HG03457 (cell line): Measurements from ENCODE around the gene KLHDC1.
A peak's percentile ranks its signal among the peaks of the same experiment; 100 is the strongest.
"Not testable (repeated sequence)": the region's sequence is repeated elsewhere in the genome, so short reads cannot be mapped to it uniquely, and the experiment has no call there.

Source experiments
- ATAC-seq: cut with Tn5 transposase; IDR thresholded peaks from one replicate; pipeline ENCODE4 v1.9.1; 2021; ENCODE audit warnings: moderate number of reproducible peaks; ENCODE audit not compliant: unreplicated experiment

Gene KLHDC1

DNA sequence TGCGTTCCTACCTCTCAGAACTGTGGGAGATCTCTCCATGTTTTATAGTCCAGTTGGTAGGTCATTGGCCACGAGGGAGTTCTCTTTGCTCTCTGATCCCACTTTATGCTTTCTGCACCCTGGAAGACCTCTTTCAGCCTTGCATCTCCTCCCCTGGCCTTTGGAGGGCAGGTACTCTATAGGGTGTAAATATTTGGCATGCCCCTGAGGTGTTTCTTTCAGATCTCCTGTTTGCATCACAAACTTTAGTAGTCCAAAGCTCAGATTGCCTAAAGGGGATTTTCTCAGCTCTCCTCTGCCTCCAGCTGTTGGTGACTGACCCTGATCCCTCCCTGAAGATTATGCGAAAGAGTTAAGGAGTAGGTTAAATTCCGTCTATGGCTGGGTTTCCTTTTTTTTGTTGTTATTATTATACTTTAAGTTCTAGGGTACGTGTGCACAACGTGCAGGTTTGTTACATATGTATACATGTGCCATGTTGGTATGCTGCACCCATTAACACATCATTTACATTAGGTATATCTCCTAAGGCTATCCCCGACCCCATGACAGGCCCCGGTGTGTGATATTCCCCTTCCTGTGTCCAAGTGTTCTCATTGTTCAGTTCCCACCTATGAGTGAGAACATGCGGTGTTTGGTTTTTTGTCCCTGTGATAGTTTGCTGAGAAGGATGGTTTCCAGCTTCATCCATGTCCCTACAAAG, 29.0 kb downstream of the KLHDC1 start:
- ATAC-seq: not testable (repeated sequence)

DNA sequence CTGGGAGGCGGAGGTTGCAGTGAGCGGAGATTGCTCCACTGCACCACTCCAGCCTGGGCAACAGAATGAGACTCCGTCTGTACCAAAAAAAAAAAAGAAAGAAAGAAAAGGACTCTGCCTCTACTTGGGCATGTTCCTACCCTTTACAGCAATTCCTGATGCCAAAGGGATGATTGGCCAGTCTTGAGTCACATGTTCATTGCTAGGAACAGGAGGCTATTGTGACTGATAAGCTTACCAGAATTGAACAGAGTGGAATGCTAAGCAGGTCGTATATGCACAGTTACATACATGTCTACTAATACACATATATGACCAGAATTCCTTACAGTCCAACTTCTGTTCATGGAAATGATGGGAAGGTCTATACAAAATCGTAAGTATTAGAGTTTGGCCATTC, 34.3 kb downstream of the KLHDC1 start:
- ATAC-seq: no peak

DNA sequence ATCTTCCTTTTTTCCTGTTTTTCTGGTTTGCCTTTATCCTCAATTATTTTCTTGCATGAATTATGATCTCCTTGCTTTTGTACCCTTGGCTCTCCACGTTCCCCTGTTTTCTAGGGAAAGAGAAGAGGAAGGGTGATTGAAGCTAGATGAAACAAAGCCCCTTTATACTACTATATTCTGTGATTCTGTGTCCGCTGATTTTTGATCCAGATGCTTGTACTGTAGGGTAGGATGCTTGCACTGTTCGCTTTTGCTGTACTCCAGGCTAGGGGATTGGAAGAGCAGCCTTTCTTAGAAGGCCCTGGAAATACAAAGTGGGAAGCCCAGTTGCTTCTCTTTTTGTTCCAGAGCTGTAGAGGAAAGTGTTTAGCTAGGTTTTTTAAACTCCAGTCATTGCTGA, 40.0 kb downstream of the KLHDC1 start:
- ATAC-seq: no peak

DNA sequence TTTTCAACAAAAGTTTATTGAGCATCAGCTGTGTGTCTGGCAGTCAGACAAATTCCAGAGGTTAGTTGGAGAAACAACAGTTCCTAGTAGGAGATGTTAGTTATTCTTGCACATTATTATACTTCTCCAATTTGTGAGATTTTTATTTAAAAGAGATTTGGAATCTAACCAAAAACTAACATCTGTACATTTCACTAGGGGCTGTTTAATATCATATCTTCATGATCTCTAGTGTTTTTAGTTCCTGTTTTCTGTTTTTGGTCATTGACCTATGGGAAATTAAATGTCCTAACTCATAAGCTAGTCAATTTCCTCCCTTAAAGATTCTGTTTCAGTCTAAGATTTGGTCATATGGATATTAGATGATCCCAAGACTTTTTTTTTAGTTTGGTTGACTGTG, 40.9 kb downstream of the KLHDC1 start:
- ATAC-seq: no peak

DNA sequence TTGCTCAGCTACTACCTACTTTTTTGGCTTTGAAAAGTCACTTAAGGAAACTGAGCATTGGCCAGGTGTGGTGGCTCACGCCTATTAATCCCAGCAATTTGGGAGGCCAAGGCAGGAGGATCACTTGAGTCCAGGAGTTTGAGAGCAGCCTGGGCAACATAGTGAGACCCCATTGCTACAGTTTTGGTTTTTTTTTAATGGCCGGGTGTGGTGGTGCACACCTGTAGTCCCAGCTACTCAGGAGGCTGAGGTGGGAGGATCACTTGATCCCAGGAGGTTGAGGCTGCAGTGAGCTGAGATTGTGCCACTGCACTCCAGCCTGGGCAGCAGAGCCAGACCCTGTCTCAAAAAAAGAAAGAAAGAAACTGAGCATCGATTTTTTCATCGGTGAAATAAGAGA, 42.7 kb downstream of the KLHDC1 start:
- ATAC-seq: not testable (repeated sequence)

DNA sequence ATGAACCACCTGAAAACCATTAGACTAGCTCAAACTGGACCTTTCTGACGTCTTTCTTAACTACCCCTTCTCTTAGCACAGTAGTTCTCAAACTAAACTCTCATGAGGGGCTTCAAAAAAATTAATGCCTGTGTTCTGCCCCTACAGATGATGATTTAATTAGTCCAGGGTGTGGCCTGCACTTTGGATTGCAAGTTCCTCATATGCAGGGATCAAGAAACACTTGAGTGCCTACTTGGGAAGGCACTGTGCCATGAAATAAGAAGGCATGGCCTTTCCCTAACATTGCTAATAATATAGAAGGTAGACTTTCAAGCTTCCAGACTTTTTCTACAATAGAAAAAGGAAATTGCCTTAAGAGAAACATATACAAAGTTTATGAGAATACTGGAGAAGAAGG, 52.3 kb downstream of the KLHDC1 start:
- ATAC-seq: no peak

DNA sequence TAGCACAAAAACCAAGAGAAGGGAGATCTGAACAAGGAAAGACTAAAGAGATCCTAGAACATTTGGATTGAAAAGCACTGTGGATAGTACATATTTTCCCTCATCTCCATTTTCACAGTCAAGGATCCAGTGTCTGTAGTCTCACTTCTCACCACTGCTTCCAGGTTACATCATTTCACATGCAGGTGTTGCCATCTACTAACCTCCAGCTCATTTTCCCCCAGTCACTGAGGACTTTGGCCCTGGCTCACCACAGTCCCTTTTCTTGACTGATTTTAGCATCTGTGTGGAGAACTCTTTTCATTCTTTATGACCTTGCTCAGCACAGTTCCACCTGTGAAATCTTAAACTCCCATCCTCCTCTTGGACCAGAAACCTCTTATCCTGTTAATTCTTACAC, 53.6 kb downstream of the KLHDC1 start:
- ATAC-seq: not testable (repeated sequence)

DNA sequence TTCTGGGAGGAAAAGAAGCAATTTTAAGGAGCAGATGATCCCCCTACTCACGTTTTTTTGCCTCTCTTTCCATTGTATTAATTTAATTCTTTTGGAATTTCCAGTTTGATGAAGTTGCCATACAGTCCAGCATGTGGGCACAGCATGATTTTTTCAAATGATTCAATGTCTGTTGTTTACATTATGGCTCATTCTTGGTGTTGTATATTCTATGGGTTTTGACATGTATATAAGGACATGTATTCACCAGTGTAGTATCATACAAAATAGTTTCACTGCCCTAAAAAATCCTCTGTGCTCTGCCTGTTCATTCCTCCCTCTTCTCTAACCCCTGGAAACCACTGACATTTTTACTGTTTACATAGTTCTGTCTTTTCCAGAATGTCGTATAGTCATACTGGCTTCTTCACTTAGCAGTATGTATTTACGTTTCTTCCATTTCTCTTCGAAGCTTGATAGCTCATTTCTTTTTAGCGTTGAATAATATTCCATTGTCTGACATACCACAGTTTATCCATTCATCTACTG, 61.7 kb downstream of the KLHDC1 start:
- no peak for ATAC-seq

DNA sequence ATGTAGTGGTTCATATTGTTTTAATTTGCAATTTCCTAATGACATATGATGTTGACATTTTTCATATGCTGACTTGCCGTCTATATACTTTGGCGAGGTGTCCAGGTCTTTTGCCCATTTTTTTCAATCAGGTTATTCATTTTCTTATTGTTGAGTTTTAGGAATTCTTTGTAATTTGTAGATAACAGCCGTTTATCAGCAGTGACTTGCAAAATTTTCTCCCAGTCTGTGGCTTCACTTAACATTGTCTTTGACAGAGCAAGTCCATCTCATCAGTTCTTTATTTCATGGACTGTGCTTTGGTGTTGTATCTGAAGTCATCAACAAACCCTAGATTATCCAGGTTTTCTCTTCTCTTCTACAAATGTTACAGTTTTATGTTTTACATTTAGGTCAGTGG, 62.5 kb downstream of the KLHDC1 start:
- ATAC-seq: no peak

DNA sequence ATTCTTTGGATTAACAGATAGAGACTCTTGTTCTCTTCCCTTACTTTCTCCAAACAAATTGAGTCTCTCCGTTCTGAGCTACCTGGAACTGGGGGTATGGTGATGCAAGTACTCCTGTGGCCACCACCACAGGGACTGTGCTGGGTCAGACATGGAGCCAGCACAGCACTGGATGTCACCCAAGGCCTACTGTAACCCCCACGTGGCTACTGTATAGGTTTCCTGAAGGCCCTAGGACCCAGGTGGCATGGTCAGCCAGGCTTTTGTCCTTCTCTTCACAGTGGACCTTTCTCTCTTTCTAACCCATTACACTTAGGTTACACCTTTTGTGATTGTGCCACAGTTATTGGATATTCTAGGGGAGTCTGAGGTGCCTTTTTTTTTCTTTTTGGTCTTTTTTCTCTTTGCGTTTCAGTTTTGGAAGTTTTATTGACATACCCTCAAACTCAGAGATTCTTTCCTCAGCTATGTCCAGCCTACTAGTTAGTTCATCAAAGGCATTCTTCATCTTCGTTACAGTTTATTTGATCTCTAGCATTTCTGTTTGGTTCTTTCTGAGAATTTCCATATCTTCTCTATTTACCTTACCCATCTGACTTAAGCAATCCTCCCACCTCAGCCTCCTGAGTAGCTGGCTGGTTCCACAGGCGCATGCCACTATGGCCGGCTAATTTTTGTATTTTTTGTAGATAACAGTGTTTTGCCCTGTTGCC, 69.1 kb downstream of the KLHDC1 start:
- no peak for ATAC-seq

DNA sequence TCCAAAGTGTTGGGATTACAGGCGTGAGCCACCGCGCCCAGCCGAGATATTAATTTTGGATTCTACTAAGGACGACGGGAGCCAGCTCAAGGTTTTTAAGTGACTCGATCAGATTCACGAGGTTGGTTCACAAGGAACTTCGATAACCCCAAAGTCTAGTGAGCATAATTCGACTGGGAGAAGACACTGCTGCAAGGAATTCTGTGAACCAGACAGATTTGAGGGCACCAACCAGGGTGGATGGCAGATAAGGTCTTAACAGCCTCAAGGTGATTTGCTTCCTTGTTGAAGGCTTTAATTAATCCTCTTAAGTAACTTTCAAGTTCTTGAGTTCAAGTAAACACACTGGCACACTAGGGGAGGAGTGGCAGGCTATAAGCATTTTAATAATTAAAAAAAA, 73.9 kb downstream of the KLHDC1 start:
- no peak for ATAC-seq

DNA sequence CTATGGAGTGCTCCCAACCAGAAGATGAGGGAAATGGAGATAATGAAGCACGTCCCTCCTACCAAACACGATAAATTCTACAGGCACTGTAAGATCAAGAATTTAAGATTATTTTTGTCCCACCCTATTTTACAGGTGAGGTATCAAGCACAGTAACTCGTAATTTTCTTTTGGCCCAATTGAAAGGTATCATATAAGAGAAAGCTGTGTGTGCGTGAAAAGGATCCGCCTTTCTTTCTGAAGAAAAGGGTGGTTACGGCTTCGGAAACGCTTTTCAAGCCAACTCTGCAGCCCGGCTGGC, 74.3 kb downstream of the KLHDC1 start:
- ATAC-seq: no peak

DNA sequence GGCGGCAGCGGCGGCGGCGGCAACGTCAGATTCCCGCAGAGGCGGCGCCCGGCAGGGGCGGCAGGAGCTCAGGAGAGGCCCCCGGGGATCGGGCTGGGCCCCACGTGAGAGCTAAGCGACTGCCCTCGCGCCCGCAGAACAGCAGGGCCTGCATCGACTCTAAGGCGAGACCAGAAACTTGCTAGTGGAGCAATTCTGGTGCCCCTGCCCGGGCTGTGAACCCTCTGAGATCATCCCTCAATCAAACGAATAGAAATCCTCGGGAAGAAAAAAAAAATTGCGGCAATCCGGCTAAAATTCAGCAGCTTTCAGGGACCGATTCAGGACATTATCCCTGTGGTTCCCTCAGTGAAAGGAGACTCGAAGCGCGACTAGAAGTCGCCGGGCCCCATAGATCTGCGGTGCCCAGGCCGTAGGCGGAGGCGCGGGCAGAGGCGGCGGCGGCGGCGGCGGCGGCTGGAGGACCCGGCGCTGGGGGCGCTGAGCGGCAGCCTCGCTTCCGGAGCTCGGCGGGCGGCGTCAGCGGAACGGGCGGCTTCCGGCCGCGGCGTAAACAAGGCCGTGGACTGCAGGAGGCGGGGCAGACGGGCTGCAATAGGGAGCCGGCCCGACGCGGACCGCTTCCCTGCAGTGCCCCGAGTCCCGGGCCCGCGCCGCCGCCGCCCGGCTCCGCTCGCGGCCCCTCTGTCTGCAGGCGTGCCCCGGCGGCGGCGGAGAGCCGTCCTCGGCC, 74.8 kb downstream of the KLHDC1 start, which contains the start of gene KLHDC2:
Gene KLHDC2 (plus strand): TSS at position 583 of the 730 bp plus-strand sequence. CDS start 316 bp downstream, outside the sequence.
- ATAC-seq: peak; percentile 84

DNA sequence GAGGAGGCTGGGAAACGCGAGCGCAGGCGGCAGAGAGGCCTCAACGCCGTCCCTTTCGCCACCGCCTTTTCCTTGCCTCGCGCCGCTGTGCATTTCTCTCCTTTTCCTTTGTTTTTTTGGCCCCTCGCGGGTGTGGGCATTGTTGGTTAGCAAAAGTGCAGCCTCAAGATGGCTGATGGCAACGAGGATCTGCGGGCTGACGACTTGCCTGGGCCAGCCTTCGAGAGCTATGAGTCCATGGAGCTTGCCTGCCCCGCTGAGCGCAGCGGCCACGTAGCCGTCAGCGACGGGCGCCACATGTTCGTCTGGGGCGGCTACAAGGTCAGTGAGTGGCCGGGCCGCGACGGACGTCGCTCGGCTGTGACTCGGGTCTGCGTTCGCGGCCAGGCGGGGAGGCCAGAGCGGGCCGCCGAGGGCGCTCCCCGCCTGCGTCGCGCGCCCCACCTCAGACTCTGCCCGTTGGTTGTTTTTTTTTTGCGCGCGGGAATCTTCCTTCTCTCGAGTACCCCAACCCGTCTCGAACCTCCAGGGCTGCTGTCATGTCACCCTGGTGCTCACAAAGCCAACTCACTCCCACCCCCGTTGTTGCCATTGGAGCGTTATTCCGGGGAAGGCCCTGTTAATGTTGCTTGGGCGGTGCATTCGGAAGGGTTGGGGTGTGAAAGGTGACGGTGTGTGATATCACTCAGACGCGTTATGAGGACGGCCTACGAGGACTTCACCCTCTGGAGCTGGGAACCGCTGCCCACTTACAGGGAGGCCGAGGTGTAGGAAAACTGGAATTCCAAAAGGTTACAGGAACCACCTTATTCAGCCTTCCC, 75.6 kb downstream of the KLHDC1 start:
- peak; percentile 19 for ATAC-seq

DNA sequence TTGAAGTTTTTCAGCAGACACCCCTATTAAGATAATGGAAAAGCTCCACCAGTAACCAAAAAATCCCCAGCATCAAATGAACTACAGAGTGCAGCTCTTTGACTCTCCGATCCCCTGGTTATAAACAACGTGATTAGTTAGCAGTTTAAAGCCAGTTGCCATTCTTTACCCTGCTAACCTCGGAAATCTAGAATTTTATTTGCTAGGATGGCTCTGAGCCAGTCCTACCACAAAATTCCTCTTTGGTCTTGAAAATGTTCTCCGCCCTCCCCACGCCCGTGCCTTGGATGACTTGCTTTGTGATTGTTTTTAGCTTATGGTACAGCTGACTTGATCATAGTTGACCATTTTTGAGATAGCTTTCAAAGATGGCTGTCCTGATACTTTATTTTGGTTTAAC, 76.3 kb downstream of the KLHDC1 start:
- ATAC-seq: no peak

DNA sequence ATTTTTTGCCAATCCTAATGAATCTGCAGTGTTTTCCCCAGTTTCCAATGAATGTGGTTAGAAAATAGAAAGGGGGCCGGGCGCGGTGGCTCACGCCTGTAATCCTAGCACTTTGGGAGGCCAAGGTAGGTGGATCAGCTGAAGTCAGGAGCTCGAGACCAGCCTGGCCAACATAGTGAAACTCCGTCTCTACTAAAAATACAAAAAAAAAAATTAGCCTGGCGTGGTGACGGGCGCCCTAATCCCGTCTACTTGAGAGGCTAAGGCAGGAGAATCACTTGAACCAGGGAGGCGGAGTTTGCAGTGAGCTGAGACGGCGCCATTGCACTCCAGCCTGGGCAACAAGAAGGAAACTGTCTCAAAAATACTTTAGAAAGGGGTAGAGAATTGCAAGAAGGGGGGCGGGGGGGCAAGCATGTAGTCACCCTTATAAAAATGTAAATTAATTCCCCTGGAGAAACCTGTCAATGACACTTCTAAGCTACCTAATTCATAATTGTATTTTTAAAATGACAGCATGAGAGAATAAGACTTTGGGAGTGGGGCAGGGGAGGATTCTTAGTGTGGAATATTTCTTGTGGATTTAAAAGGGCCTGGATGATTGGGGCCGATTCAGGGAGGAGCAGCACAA, 76.8 kb downstream of the KLHDC1 start:
- ATAC-seq: no peak

DNA sequence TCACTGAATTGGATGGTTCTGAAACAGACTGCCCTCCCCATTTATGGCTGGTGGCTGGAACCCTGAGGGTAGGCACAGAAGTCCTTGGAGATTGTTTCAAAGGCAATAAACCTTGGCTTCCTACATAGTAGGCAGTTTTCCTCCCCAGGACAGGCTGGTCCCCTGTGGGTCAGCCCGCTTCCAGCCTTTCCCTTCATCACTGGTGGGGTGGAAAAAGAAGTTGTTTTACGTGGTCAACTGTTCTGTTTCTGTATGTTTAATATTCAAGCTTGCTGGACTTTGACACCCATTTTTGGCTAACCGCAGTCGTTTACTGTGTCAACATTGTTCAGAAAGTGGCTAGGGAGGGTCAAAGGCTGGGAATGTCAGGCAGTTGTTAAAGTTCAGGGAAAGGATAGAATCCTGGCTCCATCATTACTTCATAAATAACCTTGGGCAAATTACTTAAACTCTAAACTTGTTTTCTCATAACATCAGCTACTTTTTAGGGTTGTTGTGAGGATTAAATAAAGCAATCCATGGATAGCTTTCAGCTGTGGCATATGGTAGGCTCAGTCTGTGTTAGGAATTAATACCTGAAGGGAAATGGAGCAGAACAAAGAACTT, 77.4 kb downstream of the KLHDC1 start:
- no peak for ATAC-seq

DNA sequence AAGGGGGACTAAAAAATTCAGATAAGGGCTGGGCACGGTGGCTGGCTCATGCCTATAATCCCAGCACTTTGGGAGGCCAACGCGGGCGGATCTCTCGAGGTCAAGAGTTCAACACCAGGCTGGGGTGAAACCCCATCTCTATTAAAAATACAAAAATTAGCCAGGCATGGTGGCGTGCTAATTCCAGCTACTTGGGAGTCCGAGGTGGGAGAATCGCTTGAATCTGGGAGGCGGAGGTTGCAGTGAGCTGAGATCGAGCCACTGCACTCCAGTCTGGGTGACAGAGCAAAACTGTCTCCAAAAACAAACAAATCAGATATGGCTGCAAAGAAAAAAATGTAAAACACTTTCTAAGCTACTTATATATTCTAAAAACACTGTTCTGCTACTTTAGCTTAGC, 78.8 kb downstream of the KLHDC1 start:
- not testable (repeated sequence) for ATAC-seq

DNA sequence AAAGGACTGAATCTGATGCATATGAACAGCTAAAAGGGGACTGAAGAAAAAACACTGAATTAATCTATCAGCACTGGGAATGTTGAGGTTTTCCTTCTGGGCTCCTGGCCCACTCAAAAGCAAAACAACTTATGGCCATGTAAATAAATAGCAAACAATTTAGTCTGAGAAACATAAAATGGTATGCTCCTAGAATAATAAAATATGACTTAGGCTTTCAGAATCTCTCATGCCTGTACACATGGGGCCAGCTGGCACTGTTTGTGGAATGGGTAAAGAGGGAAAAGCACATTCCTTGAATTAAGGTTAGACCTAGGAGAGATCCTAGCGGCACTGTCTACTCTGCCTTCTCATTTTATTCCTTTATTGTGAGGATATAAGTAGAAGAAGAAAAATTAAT, 81.2 kb downstream of the KLHDC1 start:
- ATAC-seq: no peak

DNA sequence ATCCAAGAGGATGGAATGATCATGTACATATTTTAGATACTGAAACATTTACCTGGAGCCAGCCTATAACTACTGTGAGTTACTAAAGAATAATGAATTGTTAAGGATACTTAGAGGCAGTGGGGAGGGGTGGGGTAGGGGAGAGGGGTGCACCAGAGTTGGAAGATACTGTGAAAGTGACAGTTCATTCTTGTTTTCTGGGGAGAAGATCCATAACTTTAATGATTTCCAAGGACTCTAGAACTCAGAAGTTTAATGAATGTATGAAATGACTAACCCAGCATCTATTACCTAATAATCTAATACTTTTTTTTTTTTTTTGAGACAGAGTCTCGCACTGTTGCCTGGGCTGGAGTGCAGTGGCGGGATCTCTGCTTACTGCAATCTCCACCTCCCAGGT, 85.5 kb downstream of the KLHDC1 start:
- no peak for ATAC-seq
